Left colon (tissue), 2 donors: Measurements from ENCODE around the gene CAP2. TPM values are rescaled to one million over a fixed set of nuclear protein-coding genes. Genes with fewer than 3 reads are reported as not detected.
A peak's percentile ranks its signal among the peaks of the same experiment; 100 is the strongest.

ENCODE experiments used
- ATAC-seq: fragments of 200-7000 bp; cut with Tn5 transposase; one replicate; pipeline ENCODE4 v1.9.1; 2020; ENCODE audit warnings: mild to moderate bottlenecking, moderate library complexity
- DNase-seq, 2 donors: peaks; one replicate each; pipeline ENCODE4 v3.0.0-alpha.2; 2020
- intact Hi-C, 2 donors: fragments of 100-400 bp; cut with DNase I in 1 of 2; cut with micrococcal nuclease in 1 of 2; formaldehyde crosslinking; loops; one replicate each; pipeline versions ENCODE4 v1.11.2 to v1.14.0; 2022; cut with DNase I, micrococcal nuclease
- total RNA-seq, 2 donors: library from RNA; stranded (reverse); fragmentation: NEBNext Ultra II Directional; extraction: Animal tissue kit (Norgen Biotek cat#: 25700); gene quantifications; one replicate each; pipeline ENCODE4 v1.2.1, GENCODE V29; 2021
- donor health status: DM: no; HTN: no; CAD: no.
- donor health status: DM: yes; HTN: yes; CAD: no.

CAP2 gene
- total RNA-seq, 2 donors from 2014 or later: 3.4 to 7.1 TPM

DNA sequence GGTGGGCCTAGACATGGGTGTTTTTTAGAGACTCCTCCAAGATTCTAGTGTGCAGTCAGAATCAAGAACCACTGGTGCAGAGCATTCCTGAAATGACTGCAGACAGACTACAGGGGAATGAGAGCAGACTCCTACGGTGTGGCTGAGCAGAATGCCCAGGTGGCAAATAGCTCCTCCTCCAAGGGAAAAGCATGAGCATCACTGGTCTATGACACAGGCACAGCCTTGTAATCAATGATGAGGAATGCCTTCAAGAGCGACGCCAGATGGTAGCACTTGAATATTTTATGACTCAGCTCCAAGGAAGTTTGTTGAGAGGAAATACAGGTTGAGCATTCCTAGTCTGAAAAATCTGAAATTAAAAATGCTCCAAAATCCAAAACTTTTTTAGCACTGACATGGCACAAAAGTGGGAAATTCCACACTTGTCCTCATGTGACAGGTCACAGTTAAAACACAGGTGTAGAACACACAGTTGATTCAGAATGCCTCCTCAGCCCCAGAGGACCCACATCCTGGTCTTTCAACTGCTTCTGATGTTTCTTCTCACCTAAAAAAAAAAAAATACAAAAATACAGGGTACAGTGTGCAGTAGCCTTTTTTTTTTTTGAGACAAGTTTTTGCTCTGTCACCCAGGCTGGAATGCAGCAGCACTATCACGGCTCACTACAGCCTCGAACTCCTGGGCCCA lies 196.2 kb downstream of the CAP2 start:
- ATAC-seq (peak; percentile 81), DNase-seq (peak; percentile 48 to 78)
- intact Hi-C loops: loop anchor here in 1 of 2 donors (10.0 kb wide), 1 partner anchor 125 kb away; no protein-coding TSS in a partner anchor

DNA sequence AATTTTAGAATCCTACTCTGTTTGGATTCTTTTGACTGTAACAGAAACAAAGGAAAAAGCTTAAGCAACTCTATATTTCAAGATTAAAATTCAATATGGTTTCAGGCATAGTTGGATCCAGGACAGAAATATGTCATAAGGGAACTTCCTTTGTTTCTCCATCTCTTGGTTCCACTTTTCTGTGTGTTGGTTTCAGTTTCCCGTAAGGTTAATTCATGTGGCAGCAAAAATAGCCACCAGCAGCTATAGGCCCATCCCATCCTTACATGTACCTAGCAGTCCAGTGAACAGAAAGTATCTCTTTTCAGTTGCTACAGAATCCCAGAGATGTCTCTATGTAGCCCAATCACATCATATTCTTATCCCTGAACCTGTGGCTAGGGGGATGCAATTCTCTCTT lies 197.9 kb downstream of the CAP2 start:
- DNase-seq (no peak), ATAC-seq (no peak)
- intact Hi-C loops: no loop called here

DNA sequence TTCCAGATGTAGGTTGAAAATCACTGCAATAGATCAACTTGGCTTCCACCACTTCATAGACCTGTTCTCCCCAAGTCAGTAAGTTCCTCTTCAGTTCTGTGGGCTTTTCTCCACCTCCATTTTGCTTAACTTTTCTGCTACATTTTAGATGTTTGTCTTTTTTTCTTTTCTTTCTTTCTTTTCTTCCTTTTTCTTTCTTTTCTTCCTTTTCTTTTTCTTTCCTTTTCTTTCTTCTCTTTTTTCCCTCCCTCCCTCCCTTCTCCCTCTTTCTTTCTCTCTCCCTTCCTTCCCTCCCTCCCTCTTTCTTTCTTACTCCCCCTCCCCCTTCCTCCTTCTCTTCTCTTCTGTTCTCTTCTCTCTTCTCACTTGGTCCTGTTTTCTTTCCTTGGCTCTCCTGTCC lies 199.9 kb downstream of the CAP2 start:
- DNase-seq (no peak), ATAC-seq (no peak)
- intact Hi-C loops: no loop called here

DNA sequence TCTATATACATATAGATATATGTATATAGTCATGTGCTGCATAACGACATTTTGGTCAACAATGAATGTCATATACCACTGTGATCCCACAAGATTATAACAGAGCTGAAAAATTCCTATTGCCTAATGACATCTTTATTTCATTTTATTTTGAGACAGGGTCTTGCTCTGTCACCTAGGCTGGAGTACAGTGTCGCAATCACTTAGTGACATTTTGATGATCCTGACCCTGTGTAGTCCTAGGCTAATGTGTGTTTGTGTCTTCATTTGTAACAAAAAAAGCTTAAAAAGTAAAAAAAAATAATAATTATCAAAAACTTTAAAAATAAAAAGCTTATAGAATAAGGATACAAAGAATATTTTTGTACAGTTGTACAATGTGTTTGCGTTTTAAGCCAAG lies 202.7 kb downstream of the CAP2 start:
- no peak for DNase-seq
- ATAC-seq: no peak
- intact Hi-C loops: no loop called here

DNA sequence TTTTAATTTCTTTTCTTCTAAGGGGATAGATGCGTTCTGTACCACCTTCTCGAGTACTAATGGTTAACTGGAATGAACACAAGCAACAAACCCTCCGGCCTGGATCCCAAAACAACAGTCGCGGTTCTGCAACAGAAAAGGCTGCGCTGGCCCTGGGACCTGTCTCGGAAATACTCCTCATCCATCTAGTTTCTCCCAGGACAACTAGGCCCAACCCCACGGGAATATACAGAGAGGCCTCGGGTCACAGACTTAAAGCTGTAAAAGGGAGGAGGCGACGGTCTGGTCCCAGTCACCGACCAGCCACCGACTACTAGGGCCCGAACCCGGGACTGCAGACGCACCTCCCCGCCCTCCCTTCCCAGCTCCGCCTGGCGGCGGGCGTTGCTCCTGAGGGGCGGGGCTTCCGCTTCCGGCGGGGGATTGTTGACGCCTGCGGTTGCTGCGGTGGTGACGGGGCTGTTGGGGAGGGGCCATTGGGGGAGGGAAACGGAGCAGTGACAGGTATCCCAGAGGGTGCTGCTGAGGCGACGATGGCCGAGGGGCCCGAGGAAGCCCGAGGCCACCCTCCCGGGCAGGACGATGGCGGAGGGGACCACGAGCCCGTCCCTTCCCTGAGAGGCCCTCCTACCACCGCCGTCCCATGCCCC lies 206.6 kb downstream of the CAP2 start, which contains the start of gene FAM8A1:
FAM8A1 (plus strand) TSS at position 426 of the 650 bp plus-strand sequence; CDS start at position 534, 108 bp downstream.
- intact Hi-C loops: no loop called here
- peak; percentile 97 to 98 for DNase-seq
- peak; percentile 91 for ATAC-seq

DNA sequence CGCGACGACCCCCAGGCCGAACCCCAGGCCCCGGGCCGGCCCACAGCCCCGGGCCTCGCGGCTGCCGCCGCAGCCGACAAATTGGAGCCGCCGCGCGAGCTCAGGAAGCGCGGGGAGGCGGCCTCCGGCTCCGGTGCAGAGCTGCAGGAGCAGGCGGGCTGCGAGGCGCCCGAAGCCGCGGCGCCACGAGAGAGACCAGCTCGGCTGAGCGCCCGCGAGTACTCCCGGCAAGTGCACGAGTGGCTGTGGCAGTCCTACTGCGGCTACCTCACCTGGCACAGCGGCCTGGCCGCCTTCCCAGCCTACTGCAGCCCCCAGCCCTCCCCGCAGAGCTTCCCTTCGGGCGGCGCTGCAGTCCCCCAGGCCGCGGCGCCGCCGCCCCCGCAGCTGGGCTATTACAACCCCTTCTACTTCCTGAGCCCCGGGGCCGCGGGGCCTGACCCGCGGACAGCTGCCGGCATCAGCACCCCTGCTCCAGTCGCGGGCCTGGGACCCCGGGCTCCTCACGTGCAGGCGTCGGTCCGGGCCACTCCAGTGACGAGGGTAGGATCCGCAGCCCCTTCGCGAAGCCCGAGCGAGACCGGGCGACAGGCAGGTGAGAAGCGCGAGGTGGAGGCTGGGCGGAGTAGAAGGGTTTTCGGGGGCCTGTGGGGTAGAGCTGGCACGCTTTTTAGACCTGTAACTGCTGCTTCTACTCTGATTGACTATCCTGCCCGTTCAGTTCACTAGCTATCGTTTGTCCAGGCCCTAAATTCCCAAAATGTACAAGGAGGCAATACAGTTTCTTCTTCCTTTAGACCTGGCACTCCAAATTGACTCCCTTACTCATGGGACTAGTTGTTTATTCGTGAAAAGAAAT lies 207.4 kb downstream of the CAP2 start:
- ATAC-seq (peak; percentile 49), DNase-seq (peak; percentile 46 to 66)
- intact Hi-C loops: no loop called here

DNA sequence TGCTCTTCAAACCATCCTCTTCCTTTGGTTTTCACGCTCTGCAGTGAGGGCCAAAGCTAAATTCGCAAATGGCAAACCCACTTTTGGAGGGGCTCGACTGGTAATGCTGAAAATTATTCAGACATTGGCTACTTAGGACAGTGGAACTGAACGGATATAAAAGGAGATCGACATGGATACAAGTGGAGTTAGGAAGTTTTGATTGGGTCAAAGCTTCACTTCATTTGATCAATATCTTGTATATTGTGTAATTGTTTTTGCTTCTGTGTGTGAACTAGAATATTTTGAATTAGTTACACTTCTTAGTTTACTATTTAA lies 207.9 kb downstream of the CAP2 start:
- no peak for ATAC-seq
- DNase-seq: no peak
- intact Hi-C loops: no loop called here

DNA sequence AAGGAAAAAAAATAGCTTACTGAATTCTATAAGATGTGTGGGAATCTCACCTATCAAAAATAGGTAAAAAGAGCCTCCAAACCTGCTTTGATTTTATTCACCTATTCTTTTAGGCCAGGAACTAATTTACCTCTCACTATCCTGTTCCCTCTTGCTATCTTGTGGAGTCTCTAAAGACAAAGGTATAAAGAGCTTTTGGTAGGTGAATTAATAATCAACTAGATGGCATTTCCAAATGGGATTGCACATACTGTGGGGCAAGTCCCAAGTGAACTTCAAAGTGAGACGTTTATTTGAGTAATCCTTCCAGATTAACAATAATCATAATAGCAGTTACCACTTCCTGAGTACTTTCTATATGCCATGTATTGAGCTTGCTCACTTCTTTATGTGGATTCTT lies 209.5 kb downstream of the CAP2 start:
- ATAC-seq: no peak
- intact Hi-C loops: no loop called here
- no peak for DNase-seq

DNA sequence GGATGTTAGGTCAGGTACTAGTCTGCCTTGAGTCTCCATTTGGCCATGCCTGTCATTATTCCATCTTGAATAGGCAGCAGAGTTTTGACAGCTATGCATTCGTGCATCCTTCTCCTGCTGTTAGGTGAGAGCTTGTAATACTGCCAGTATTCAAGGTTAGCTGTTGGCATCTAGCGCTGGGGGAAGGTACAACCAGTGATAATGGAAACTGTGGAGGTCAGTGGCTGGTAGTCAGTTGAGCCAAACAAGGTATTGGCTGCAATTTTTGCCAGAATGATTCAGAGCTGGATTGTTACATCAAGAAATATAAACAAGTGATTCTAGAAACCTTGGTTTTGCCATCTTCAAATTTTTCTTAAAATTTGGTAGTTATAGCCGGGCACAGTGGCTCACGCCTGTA lies 213.2 kb downstream of the CAP2 start:
- ATAC-seq (no peak), DNase-seq (no peak)
- intact Hi-C loops: no loop called here

Other genes with a start within 250 kb of the CAP2 start
- 1 to 10 TPM; 3.2 to 8.8 TPM for gene RBM24, start 112.2 kb upstream of the CAP2 start, total RNA-seq
- 10 to 100 TPM; 39.2 to 44.9 TPM for gene FAM8A1, start 206.7 kb downstream of the CAP2 start, total RNA-seq